SK-N-SH (cell line): Measurements from ENCODE around the gene SLC39A3. TPM values are rescaled to one million over a fixed set of nuclear protein-coding genes. Genes with fewer than 3 reads are reported as not detected.

Source experiments
- CTCF ChIA-PET: fragments of 300-600, 350-600 bp; formaldehyde crosslinking; extraction: SDS; loops from one replicate; lab custom pipeline; 2021; lab: Yijun Ruan, JAX
- POLR2A ChIA-PET: fragments of 350-600 bp; sonication (Branson Sonifier 250); formaldehyde crosslinking; extraction: SDS; loops from one replicate; lab custom pipeline; 2020; ENCODE audit warnings: antibody characterized with exemption, inconsistent platforms; lab: Yijun Ruan, JAX
- DNase-seq: peaks from one replicate; pipeline ENCODE4 v3.0.0; 2012
- H2AFZ ChIP-seq: fragments of 200-600 bp; sonication (generic); 2 replicates; pipeline ENCODE4 v1.8.1; 2016; ENCODE audit warnings: antibody characterized with exemption, mild to moderate bottlenecking, low read depth
- H3F3A ChIP-seq: fragments of 200-600 bp; sonication (generic); replicated peaks from 2 replicates; pipeline ENCODE3; 2016; ENCODE audit warnings: antibody characterized with exemption, mild to moderate bottlenecking; ENCODE audit not compliant: insufficient read depth
- H3K27ac ChIP-seq, 2 experiments: fragments of 200-500 bp in 1 of 2; fragments of 200-600 bp in 1 of 2; sonication (Bioruptor generic) in 1 of 2; sonication (generic), shearing (Covaris generic) in 1 of 2; 2 replicates each; pipeline versions ENCODE4 v1.5.1 to v1.6.1; 2014 to 2016; ENCODE audit warnings: low read depth in 2 of 2, inconsistent platforms in 1 of 2, low read length in 1 of 2, mild to moderate bottlenecking in 1 of 2, mixed read lengths in 1 of 2
- H3K27me3 ChIP-seq: fragments of 200-600 bp; sonication (generic), shearing (Covaris generic); 2 replicates; pipeline ENCODE4 v1.6.1; 2016; ENCODE audit warnings: mixed run types; ENCODE audit not compliant: insufficient read depth
- H3K36me3 ChIP-seq, 2 experiments: fragments of 200-500 bp in 1 of 2; fragments of 200-600 bp in 1 of 2; sonication (Bioruptor generic) in 1 of 2; sonication (generic) in 1 of 2; replicated peaks in 1 of 2; 2 replicates each; pipeline versions ENCODE3 to v1.5.1; 2014 to 2016; ENCODE audit warnings: low read length in 1 of 2, mild to moderate bottlenecking in 1 of 2; ENCODE audit not compliant: insufficient read depth in 2 of 2, control insufficient read depth in 1 of 2
- H3K4me1 ChIP-seq, 2 experiments: fragments of 200-500 bp in 1 of 2; fragments of 200-600 bp in 1 of 2; sonication (Bioruptor generic) in 1 of 2; sonication (generic), shearing (Covaris generic) in 1 of 2; 2 replicates each; pipeline versions ENCODE4 v1.5.1 to v1.6.1; 2014 to 2016; ENCODE audit warnings: low read depth in 1 of 2, low read length in 1 of 2, mixed run types in 1 of 2; ENCODE audit not compliant: insufficient read depth in 2 of 2, control insufficient read depth in 1 of 2
- H3K4me2 ChIP-seq: fragments of 200-600 bp; sonication (generic), shearing (Covaris generic); 2 replicates; pipeline ENCODE4 v1.6.1; 2017; ENCODE audit warnings: mixed run types
- H3K4me3 ChIP-seq, 2 experiments: fragments of 200-500 bp in 1 of 2; fragments of 200-600 bp in 1 of 2; sonication (Bioruptor generic) in 1 of 2; sonication (generic), shearing (Covaris generic) in 1 of 2; 2 replicates each; pipeline versions ENCODE4 v1.5.1 to v1.8.1; 2014 to 2016; ENCODE audit warnings: low read depth in 2 of 2, inconsistent platforms in 1 of 2, low read length in 1 of 2, mild to moderate bottlenecking in 1 of 2, mixed read lengths in 1 of 2, moderate library complexity in 1 of 2
- H3K79me2 ChIP-seq: fragments of 200-600 bp; sonication (generic); 2 replicates; pipeline ENCODE4 v1.8.1; 2017; ENCODE audit warnings: mild to moderate bottlenecking; ENCODE audit not compliant: insufficient read depth
- H3K9ac ChIP-seq: fragments of 200-600 bp; sonication (generic); 2 replicates; pipeline ENCODE4 v1.6.1; 2017; ENCODE audit warnings: mixed run types
- H3K9me2 ChIP-seq: fragments of 200-600 bp; sonication (generic); 2 replicates; pipeline ENCODE4 v1.6.1; 2017; ENCODE audit warnings: mixed run types
- H3K9me3 ChIP-seq: fragments of 200-600 bp; sonication (generic); 2 replicates; pipeline ENCODE4 v1.6.1; 2017; ENCODE audit warnings: mixed run types, mild to moderate bottlenecking, moderate library complexity
- H4K20me1 ChIP-seq: fragments of 200-600 bp; sonication (generic); 2 replicates; pipeline ENCODE4 v1.6.1; 2017; ENCODE audit warnings: mild to moderate bottlenecking, mixed run types; ENCODE audit not compliant: insufficient read depth
- CHD2 ChIP-seq: fragments of 150-350 bp; IDR thresholded peaks from 2 replicates; pipeline ENCODE4 v1.6.1; 2018; ENCODE audit warnings: low read length; ENCODE audit not compliant: partially characterized antibody
- CTCF ChIP-seq: fragments of 200-600 bp; sonication (generic); IDR thresholded peaks from 2 replicates; pipeline ENCODE4 v1.6.1; 2017; ENCODE audit warnings: antibody characterized with exemption, mild to moderate bottlenecking, moderate library complexity
- EZH2phosphoT487 ChIP-seq: fragments of 200-600 bp; sonication (generic); IDR thresholded peaks from 2 replicates; pipeline ENCODE4 v1.6.1; 2017; ENCODE audit warnings: low read depth, mixed run types, mild to moderate bottlenecking, antibody characterized with exemption, moderate library complexity, borderline replicate concordance
- FOSL2 ChIP-seq: IDR thresholded peaks from 2 replicates; pipeline ENCODE4 v1.4.0; 2012; ENCODE audit warnings: low read depth, mild to moderate bottlenecking, moderate library complexity, borderline replicate concordance
- FOXM1 ChIP-seq: IDR thresholded peaks from 2 replicates; pipeline ENCODE4 v1.4.0; 2012; ENCODE audit warnings: low read depth, mild to moderate bottlenecking
- GABPA ChIP-seq: IDR thresholded peaks from 2 replicates; pipeline ENCODE4 v1.4.0; 2012; ENCODE audit warnings: low read depth, mild to moderate bottlenecking
- GATA2 ChIP-seq: sonication (generic); formaldehyde crosslinking; IDR thresholded peaks from 2 replicates; pipeline ENCODE4 v1.5.0; 2020; ENCODE audit warnings: mild to moderate bottlenecking, missing genetic modification reagents
- IRF3 ChIP-seq: fragments of 150-350 bp; IDR thresholded peaks from 2 replicates; pipeline ENCODE4 v1.6.1; 2016; ENCODE audit warnings: mild to moderate bottlenecking, low read depth, low read length
- MEF2A ChIP-seq: IDR thresholded peaks from 2 replicates; pipeline ENCODE4 v1.4.0; 2012; ENCODE audit warnings: low read depth, borderline replicate concordance
- MXI1 ChIP-seq: IDR thresholded peaks from 2 replicates; pipeline ENCODE4 v1.6.1; 2012; ENCODE audit warnings: mild to moderate bottlenecking, low read depth, low read length, improper control_type of control experiment
- NFIC ChIP-seq: IDR thresholded peaks from 2 replicates; pipeline ENCODE4 v1.4.0; 2012; ENCODE audit warnings: borderline replicate concordance
- NRF1 ChIP-seq: IDR thresholded peaks from 2 replicates; pipeline ENCODE4 v1.6.1; 2012; ENCODE audit warnings: low read depth, mild to moderate bottlenecking, low read length
- POLR2AphosphoS5 ChIP-seq: IDR thresholded peaks from 2 replicates; pipeline ENCODE4 v1.6.1; 2012; ENCODE audit warnings: low read depth, low read length
- RAD21 ChIP-seq: IDR thresholded peaks from 2 replicates; pipeline ENCODE4 v1.6.1; 2012; ENCODE audit warnings: mild to moderate bottlenecking, low read length
- REST ChIP-seq: IDR thresholded peaks from 2 replicates; pipeline ENCODE4 v1.6.1; 2012; ENCODE audit warnings: mild to moderate bottlenecking, low read depth, low read length, moderate library complexity
- RFX5 ChIP-seq: IDR thresholded peaks from 2 replicates; pipeline ENCODE4 v1.6.1; 2012; ENCODE audit warnings: mild to moderate bottlenecking, improper control_type of control experiment, low read length
- RXRA ChIP-seq: IDR thresholded peaks from 2 replicates; pipeline ENCODE4 v1.4.0; 2012; ENCODE audit warnings: low read depth, mild to moderate bottlenecking, borderline replicate concordance
- TAF1 ChIP-seq: IDR thresholded peaks from 2 replicates; pipeline ENCODE4 v1.6.1; 2012; ENCODE audit warnings: low read depth, mild to moderate bottlenecking, low read length, moderate library complexity, borderline replicate concordance
- TEAD4 ChIP-seq: IDR thresholded peaks from 2 replicates; pipeline ENCODE4 v1.4.0; 2012; ENCODE audit warnings: mild to moderate bottlenecking, borderline replicate concordance; ENCODE audit not compliant: insufficient read depth
- USF2 ChIP-seq: fragments of 150-350 bp; IDR thresholded peaks from 2 replicates; pipeline ENCODE4 v1.6.1; 2017; ENCODE audit warnings: antibody characterized with exemption, low read length, low read depth, borderline replicate concordance
- YY1 ChIP-seq: IDR thresholded peaks from 2 replicates; pipeline ENCODE4 v1.4.0; 2012; ENCODE audit warnings: low read depth, mild to moderate bottlenecking
- WGBS: methylation state at CpG from one replicate; pipeline ENCODE4 v1.1.6; 2017; ENCODE audit warnings: low lambda C conversion rate; 5-methylcytosine and 5-hydroxymethylcytosine counted together
- polyA plus RNA-seq, 3 experiments: library from polyadenylated mRNA; depleted of rRNA; stranded (reverse); fragments of >200 nt; gene quantifications; 2 replicates each; pipeline ENCODE4 v1.2.3, GENCODE V29; 2012

SLC39A3 gene
- polyA plus RNA-seq, 1 of the 3 experiments (the other 2 are of a cell fraction) = 45.2 TPM

- TF ChIP-seq YY1 (peak; percentile 55), CHD2 (peak; percentile 87), NRF1 (no peak; the same call in 1 of the 2 replicates), NFIC (no peak; the same call in 1 of the 2 replicates), IRF3 (peak; percentile 74), POLR2AphosphoS5 (peak; percentile 34; the same call in 1 of the 2 replicates), MXI1 (peak; percentile 67; the same call in 1 of the 2 replicates), CTCF (no peak), FOSL2 (no peak), TAF1 (peak; percentile 54), RXRA (no peak)
Observed at GRCh38 chr19:2739602-2740313, at the start of gene SLC39A3 (continued).

GRCh38 chr19:2788237-2788636 is 48.4 kb upstream of the SLC39A3 start:
- Histone ChIP-seq H2AFZ (no peak overlapping the region), H3K36me3 (peaks cover 4 to 16% of the 10 kb centered on the region in 2 experiments), H3K27me3 (no peaks in the 10 kb centered on the region), H3K4me1 (peaks cover 0 to 12% of the 10 kb centered on the region in 2 experiments; a peak in 1 of 4 replicates), H3K9ac (no peak overlapping the region), H3K9me2 (no peaks in the 10 kb centered on the region), H3K9me3 (no peaks in the 10 kb centered on the region), H3K79me2 (peaks cover 49% of the 10 kb centered on the region), H3F3A (peaks cover 12% of the 10 kb centered on the region), H3K27ac (no peak overlapping the region), H3K4me2 (no peak overlapping the region), H4K20me1 (no peaks in the 10 kb centered on the region), H3K4me3 (no peak overlapping the region)
- ChIA-PET CTCF (interaction anchor here (1.6 to 3.4 kb wide), 2 partner anchors 31 to 39 kb away, joined by 5 to 13 read pairs; partner anchors contain the start of gene ZNF554), POLR2A (interaction anchor here (0.5 to 1.1 kb wide), 2 partner anchors 15 to 48 kb away, joined by 3 read pairs; partner anchors contain the start of gene SLC39A3)
- WGBS = 95% methylated on average over 5 of the region's 5 CpGs
- DNase-seq = no peak
- TF ChIP-seq MEF2A (no peak), EZH2phosphoT487 (no peak), MXI1 (no peak), FOXM1 (no peak), RFX5 (no peak), RAD21 (no peak), GATA2 (CRISPR knock-in tag) (no peak), TEAD4 (no peak), RXRA (no peak), USF2 (no peak), POLR2AphosphoS5 (no peak), REST (no peak), GABPA (no peak), FOSL2 (no peak), IRF3 (no peak)
